Pancreas (tissue), 10 donors: Measurements from ENCODE around the gene MYO9A. TPM values are rescaled to one million over a fixed set of nuclear protein-coding genes. Genes with fewer than 3 reads are reported as not detected.

ENCODE experiments used
- ATAC-seq, 4 donors: fragments of 200-7000 bp; cut with Tn5 transposase; one replicate each; pipeline versions ENCODE4 v1.8.0 to v1.9.1; 2020; ENCODE audit warnings: mild to moderate bottlenecking in 4 of 4, moderate library complexity in 4 of 4
- DNase-seq, 6 donors: peaks; one replicate each; pipeline ENCODE4 v3.0.0-alpha.2; 2020
- FAIRE-seq: peaks from 2 replicates; lab custom pipeline; 2012; peaks lifted over from hg19 to GRCh38; lab: Jason Lieb, UNC
- H3K27ac ChIP-seq, 4 donors: fragments of 200-600 bp; sonication (generic); 1 replicate in 3 of 4; 2 replicates in 1 of 4; pipeline versions ENCODE4 v1.5.0 to v1.8.0; 2020
- H3K27me3 ChIP-seq, 4 donors: fragments of 200-600 bp; one replicate each; pipeline ENCODE4 v1.8.0; 2021
- H3K36me3 ChIP-seq, 3 donors: fragments of 200-600 bp; sonication (generic) in 1 of 3; one replicate each; pipeline versions ENCODE4 v1.5.0 to v1.8.0; 2020 to 2021
- H3K4me1 ChIP-seq, 3 donors: fragments of 200-600 bp; one replicate each; pipeline ENCODE4 v1.8.0; 2021
- H3K4me3 ChIP-seq, 4 donors: fragments of 200-600 bp; sonication (generic) in 2 of 4; one replicate each; pipeline versions ENCODE4 v1.5.0 to v1.8.0; 2020 to 2021
- H3K9me3 ChIP-seq, 4 donors: fragments of 200-600 bp; one replicate each; pipeline ENCODE4 v1.8.0; 2021
- WGBS, 2 donors: extraction: QIAGEN DNeasy Blood & Tissue Kit; methylation state at CpG; one replicate each; pipeline ENCODE4 v1.1.7; 2013; 5-methylcytosine and 5-hydroxymethylcytosine counted together
- intact Hi-C, 3 donors: fragments of 100-400 bp; cut with DNase I; formaldehyde crosslinking; loops; one replicate each; pipeline versions ENCODE4 v1.11.1 to v1.14.2; 2022
- polyA plus RNA-seq, 2 donors: library from polyadenylated mRNA; stranded (reverse); fragments of 200-250 nt; gene quantifications; one replicate each; pipeline ENCODE4 v1.2.3, GENCODE V29; 2013
- total RNA-seq, 6 donors: library from RNA; stranded (reverse); fragmentation: NEBNext Ultra II Directional in 4 of 6; extraction: Animal tissue kit (Norgen Biotek cat#: 25700) in 4 of 6; gene quantifications; one replicate each; pipeline versions ENCODE4 v1.2.1 to v1.2.4, GENCODE V29; 2021 to 2023
- TF ChIP-seq, protein P1 (sequence below), 4 donors: fragments of 200-600 bp; sonication (generic) in 3 of 4; IDR thresholded peaks; one replicate each; pipeline versions ENCODE4 v1.5.0 to v1.8.0; 2021; ENCODE audit warnings: antibody characterized with exemption in 4 of 4
- donor health status: healthy with polysubstance abuse.
- donor health status: DM: no; HTN: no; CAD: no; lungs with moderate emphysema.
- donor health status: DM: no; HTN: no; CAD: no.
- donor health status: control.
- donor health status: control.
- donor health status: Bipolar disorder and iron deficiency.
- donor health status: DM: yes; HTN: yes; CAD: no.
- donor health status: DM: no; HTN: no; CAD: no.
- donor health status: DM: no; HTN: no; CAD: no.
- donor health status: DM: yes; HTN: yes; CAD: no.

Gene MYO9A
- total and polyA plus RNA-seq, 8 donors, result 1.2 to 21.0 (median 7.8) TPM

DNA sequence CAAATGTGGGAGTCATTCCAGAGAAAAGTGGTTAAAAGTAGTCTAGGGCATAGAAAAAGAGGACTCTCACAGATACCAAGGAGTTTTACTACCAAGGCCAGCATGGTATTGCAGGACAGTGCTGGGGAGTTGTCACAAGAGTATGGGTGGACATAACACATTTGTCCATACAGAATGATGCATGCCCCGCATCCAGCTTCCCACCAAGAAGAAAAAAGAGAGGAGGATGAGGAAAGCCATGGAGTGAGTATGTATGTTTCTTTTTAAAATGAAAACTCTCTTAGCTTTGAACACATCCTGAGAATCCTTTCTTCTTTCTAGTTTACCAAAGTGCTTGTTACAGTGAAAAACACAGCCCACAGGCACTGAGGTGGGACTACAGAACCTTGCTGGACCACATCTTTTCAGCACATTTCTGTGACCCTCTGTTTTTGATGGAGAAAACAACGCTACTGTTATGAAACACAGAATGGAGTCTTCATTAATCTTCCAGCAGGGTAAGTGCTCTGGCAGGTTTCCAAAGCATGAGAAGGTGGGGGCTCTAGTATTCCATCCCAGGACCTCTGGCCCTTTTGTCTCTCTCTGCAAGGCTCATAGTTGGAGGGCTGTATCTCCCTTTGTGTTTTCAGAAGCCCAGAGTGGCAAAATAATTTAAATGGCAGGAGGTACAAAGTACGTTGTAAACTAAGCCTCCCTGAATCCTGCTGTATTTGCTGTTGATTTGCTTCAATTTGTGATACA, 294.9 kb downstream of the MYO9A start:
- TF ChIP-seq, protein P1, sequence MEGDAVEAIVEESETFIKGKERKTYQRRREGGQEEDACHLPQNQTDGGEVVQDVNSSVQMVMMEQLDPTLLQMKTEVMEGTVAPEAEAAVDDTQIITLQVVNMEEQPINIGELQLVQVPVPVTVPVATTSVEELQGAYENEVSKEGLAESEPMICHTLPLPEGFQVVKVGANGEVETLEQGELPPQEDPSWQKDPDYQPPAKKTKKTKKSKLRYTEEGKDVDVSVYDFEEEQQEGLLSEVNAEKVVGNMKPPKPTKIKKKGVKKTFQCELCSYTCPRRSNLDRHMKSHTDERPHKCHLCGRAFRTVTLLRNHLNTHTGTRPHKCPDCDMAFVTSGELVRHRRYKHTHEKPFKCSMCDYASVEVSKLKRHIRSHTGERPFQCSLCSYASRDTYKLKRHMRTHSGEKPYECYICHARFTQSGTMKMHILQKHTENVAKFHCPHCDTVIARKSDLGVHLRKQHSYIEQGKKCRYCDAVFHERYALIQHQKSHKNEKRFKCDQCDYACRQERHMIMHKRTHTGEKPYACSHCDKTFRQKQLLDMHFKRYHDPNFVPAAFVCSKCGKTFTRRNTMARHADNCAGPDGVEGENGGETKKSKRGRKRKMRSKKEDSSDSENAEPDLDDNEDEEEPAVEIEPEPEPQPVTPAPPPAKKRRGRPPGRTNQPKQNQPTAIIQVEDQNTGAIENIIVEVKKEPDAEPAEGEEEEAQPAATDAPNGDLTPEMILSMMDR (IDR thresholded peaks at IDR 0.05), result no peak
- H3K4me3 ChIP-seq, result no peak overlapping the region
- no peaks in the 10 kb centered on the region for H3K27me3 ChIP-seq
- H3K9me3 ChIP-seq, result no peaks in the 10 kb centered on the region
- 92 to 95% methylated on average over 3 of the region's 3 CpGs for WGBS, 2 donors
- no peaks in the 10 kb centered on the region for H3K4me1 ChIP-seq
- FAIRE-seq (no peak), DNase-seq (no peak), ATAC-seq (no peak)
- H3K27ac ChIP-seq, result no peak overlapping the region
- peaks cover 0 to 4% (median 0%) of the 10 kb centered on the region in 3 donors for H3K36me3 ChIP-seq
- intact Hi-C loops, result no loop called here

GRCh38 chr15:71821547-71822129, 296.3 kb downstream of the MYO9A start:
- no peak for DNase-seq
- intact Hi-C loops, result no loop called here
- ATAC-seq, result no peak

DNA sequence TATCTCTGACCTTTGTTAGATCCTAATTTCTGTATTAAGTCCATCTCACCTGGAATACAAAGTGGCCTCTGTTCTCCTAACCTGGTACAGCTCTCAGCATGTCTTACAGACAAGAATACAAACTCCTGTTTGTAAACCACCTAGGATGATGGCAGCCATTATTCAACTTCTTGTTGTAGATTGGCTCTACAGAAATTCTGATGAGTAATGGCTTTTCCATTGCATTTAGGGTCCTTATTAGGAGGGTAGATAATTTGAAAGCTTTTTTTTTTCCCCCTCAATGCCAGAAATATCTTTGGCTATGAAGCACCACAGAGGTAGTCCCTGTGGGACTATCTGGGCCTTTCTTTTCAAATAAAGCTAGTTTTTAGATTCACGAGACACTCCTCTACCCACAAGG, 297.8 kb downstream of the MYO9A start:
- H3K27ac ChIP-seq, result no peak overlapping the region
- 94 to 96% methylated on average over 1 of the region's 1 CpG for WGBS, 2 donors

More at GRCh38 chr15:71821547-71822129, 296.3 kb downstream of the MYO9A start:
- no peaks in the 10 kb centered on the region for H3K4me1 ChIP-seq
- FAIRE-seq, result no peak
- no peaks in the 10 kb centered on the region for H3K9me3 ChIP-seq
- WGBS, 2 donors, result 80 to 92% methylated on average over 5 of the region's 5 CpGs
- TF ChIP-seq, protein P1 (IDR thresholded peaks at IDR 0.05), result no peak
- no peaks in the 10 kb centered on the region for H3K36me3 ChIP-seq
- H3K27ac ChIP-seq, result no peak overlapping the region
- H3K4me3 ChIP-seq, result no peak overlapping the region
- no peaks in the 10 kb centered on the region for H3K27me3 ChIP-seq

GRCh38 chr15:71817351-71817750, 300.6 kb downstream of the MYO9A start:
- FAIRE-seq, result no peak
- DNase-seq, result no peak
- Histone ChIP-seq H3K9me3 (no peaks in the 10 kb centered on the region), H3K36me3 (no peaks in the 10 kb centered on the region), H3K4me1 (no peaks in the 10 kb centered on the region), H3K27ac (no peak overlapping the region), H3K27me3 (no peaks in the 10 kb centered on the region), H3K4me3 (no peak overlapping the region)
- TF ChIP-seq, protein P1 (IDR thresholded peaks at IDR 0.05), result no peak
- no peak for ATAC-seq
- WGBS, 2 donors, result 90 to 92% methylated on average over 13 of the region's 13 CpGs
- intact Hi-C loops, result no loop called here

More for the DNA sequence above, 297.8 kb downstream of the MYO9A start:
- no peak overlapping the region for H3K4me3 ChIP-seq
- H3K27me3 ChIP-seq, result no peaks in the 10 kb centered on the region
- DNase-seq (no peak), ATAC-seq (no peak), FAIRE-seq (no peak)
- H3K36me3 ChIP-seq, result no peaks in the 10 kb centered on the region
- intact Hi-C loops, result no loop called here
- H3K4me1 ChIP-seq, result no peaks in the 10 kb centered on the region
- no peaks in the 10 kb centered on the region for H3K9me3 ChIP-seq
- TF ChIP-seq, protein P1 (IDR thresholded peaks at IDR 0.05), result no peak

DNA sequence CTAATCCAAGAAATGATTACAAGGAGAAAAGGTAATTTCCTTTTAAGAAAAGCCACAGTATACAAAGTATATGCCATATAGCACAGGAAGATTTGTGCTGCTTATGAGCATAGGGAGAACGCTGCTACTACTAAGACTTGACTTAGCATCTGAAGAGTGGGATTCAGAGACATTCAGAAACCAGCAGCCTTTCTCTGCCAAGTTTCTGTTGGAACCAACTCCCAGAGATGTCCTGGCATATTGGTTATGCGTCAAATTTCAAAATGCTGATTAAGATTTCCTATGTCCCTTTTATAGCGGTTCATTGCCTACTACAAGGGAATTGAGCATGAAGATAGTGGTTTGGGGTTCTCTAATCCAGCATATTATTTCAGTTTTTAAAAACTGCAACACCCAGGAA, 302.6 kb downstream of the MYO9A start:
- DNase-seq (no peak), FAIRE-seq (no peak), ATAC-seq (no peak)
- Histone ChIP-seq H3K27me3 (no peaks in the 10 kb centered on the region), H3K27ac (no peak overlapping the region), H3K36me3 (no peaks in the 10 kb centered on the region), H3K9me3 (no peaks in the 10 kb centered on the region), H3K4me3 (no peak overlapping the region), H3K4me1 (no peaks in the 10 kb centered on the region)
- WGBS, 2 donors, result 88 to 91% methylated on average over 3 of the region's 3 CpGs
- TF ChIP-seq, protein P1 (IDR thresholded peaks at IDR 0.05), result no peak
- intact Hi-C loops, result no loop called here
